ENCODE data around the gene IFNA6. TPM values are rescaled to one million over a fixed set of nuclear protein-coding genes. Genes with fewer than 3 reads are reported as not detected.
A peak's percentile ranks its signal among the peaks of the same experiment; 100 is the strongest.

The IFNA6 gene
- total RNA-seq, 2 donors from 2014 or later, result not detected

- Mint-ChIP-seq H3K36me3 (peaks cover 18 to 25% of the 10 kb centered on the region in 2 donors), H3K9me3 (no peaks in the 10 kb centered on the region), H3K27ac (peak overlapping the region in 1 of 2 donors; percentile 98)
- DNase-seq (ENCODE audit: low spot score in 2 of 2) (no peak), ATAC-seq (no peak)
These were observed 14.2 kb downstream of the IFNA6 start for GRCh38 chr9:21336457-21336856.

- H3K27ac Mint-ChIP-seq, result peak within 1 kb of the TSS; percentile 91 to 98
- ATAC-seq (peak; percentile 92), DNase-seq (ENCODE audit: low spot score in 2 of 2) (peak; percentile 79 to 89)
- H3K36me3 Mint-ChIP-seq, result peaks cover 18 to 25% of the 10 kb centered on the region in 2 donors
- H3K9me3 Mint-ChIP-seq, result no peaks in the 10 kb centered on the region
These were observed 15.7 kb downstream of the IFNA6 start, which contains the start of gene KLHL9 for GRCh38 chr9:21334701-21335632. Gene KLHL9, minus strand, starts transcription at chr9:21335404. Its CDS starts 545 bp downstream, at chr9:21334859.

GRCh38 chr9:21333226-21333625, 17.5 kb downstream of the IFNA6 start:
- H3K36me3 Mint-ChIP-seq, result peaks cover 18 to 25% of the 10 kb centered on the region in 2 donors
- peak overlapping the region in 1 of 2 donors; percentile 98 for H3K27ac Mint-ChIP-seq
- ATAC-seq (no peak), DNase-seq (ENCODE audit: low spot score in 2 of 2) (no peak)
- no peaks in the 10 kb centered on the region for H3K9me3 Mint-ChIP-seq

GRCh38 chr9:21331676-21332402, 18.8 kb downstream of the IFNA6 start:
- H3K36me3 Mint-ChIP-seq, result peaks cover 18 to 25% of the 10 kb centered on the region in 2 donors
- DNase-seq (ENCODE audit: low spot score in 2 of 2), result no peak
- no peaks in the 10 kb centered on the region for H3K9me3 Mint-ChIP-seq
- H3K27ac Mint-ChIP-seq, result no peak overlapping the region
- ATAC-seq, result no peak

- peak; percentile 72 for ATAC-seq
- DNase-seq (ENCODE audit: low spot score in 2 of 2), result no peak
- H3K36me3 Mint-ChIP-seq, result peaks cover 0 to 7% of the 10 kb centered on the region in 2 donors
These were observed 24.1 kb downstream of the IFNA6 start for GRCh38 chr9:21326526-21327139.

GRCh38 chr9:21324047-21324446, 26.6 kb downstream of the IFNA6 start:
- H3K9me3 Mint-ChIP-seq, result no peaks in the 10 kb centered on the region
- no peak for DNase-seq (ENCODE audit: low spot score in 2 of 2)
- no peak overlapping the region for H3K27ac Mint-ChIP-seq
- no peak for ATAC-seq
- H3K36me3 Mint-ChIP-seq, result peaks cover 0 to 7% of the 10 kb centered on the region in 2 donors

More at GRCh38 chr9:21326526-21327139, 24.1 kb downstream of the IFNA6 start:
- no peak overlapping the region for H3K27ac Mint-ChIP-seq
- H3K9me3 Mint-ChIP-seq, result no peaks in the 10 kb centered on the region

GRCh38 chr9:21322911-21323461, 27.7 kb downstream of the IFNA6 start:
- Mint-ChIP-seq H3K27ac (peak overlapping the region in 1 of 2 donors; percentile 20), H3K9me3 (no peaks in the 10 kb centered on the region), H3K36me3 (peaks cover 0 to 7% of the 10 kb centered on the region in 2 donors)
- ATAC-seq (no peak), DNase-seq (ENCODE audit: low spot score in 2 of 2) (no peak)

GRCh38 chr9:21320465-21320864, 30.2 kb downstream of the IFNA6 start:
- Mint-ChIP-seq H3K36me3 (peaks cover 0 to 7% of the 10 kb centered on the region in 2 donors), H3K9me3 (no peaks in the 10 kb centered on the region), H3K27ac (peak overlapping the region in 1 of 2 donors; percentile 45)
- DNase-seq (ENCODE audit: low spot score in 2 of 2) (no peak), ATAC-seq (no peak)

- ATAC-seq (peak; percentile 63 to 71), DNase-seq (ENCODE audit: low spot score in 2 of 2) (no peak)
- Mint-ChIP-seq H3K36me3 (peaks cover 0 to 5% of the 10 kb centered on the region in 2 donors), H3K27ac (peak overlapping the region in 1 of 2 donors; percentile 16), H3K9me3 (no peaks in the 10 kb centered on the region)
These were observed 32.4 kb downstream of the IFNA6 start for GRCh38 chr9:21317956-21318923.

GRCh38 chr9:21316860-21317259, 33.8 kb downstream of the IFNA6 start:
- Mint-ChIP-seq H3K27ac (no peak overlapping the region), H3K36me3 (no peaks in the 10 kb centered on the region), H3K9me3 (no peaks in the 10 kb centered on the region)
- ATAC-seq, result no peak
- DNase-seq (ENCODE audit: low spot score in 2 of 2), result no peak

GRCh38 chr9:21316032-21316842, 34.5 kb downstream of the IFNA6 start:
- H3K27ac Mint-ChIP-seq, result no peak overlapping the region
- H3K36me3 Mint-ChIP-seq, result no peaks in the 10 kb centered on the region
- no peak for ATAC-seq

GRCh38 chr9:21314152-21314551, 36.5 kb downstream of the IFNA6 start:
- ATAC-seq (no peak), DNase-seq (ENCODE audit: low spot score in 2 of 2) (no peak)
- Mint-ChIP-seq H3K36me3 (no peaks in the 10 kb centered on the region), H3K9me3 (no peaks in the 10 kb centered on the region), H3K27ac (no peak overlapping the region)

More at GRCh38 chr9:21316032-21316842, 34.5 kb downstream of the IFNA6 start:
- no peaks in the 10 kb centered on the region for H3K9me3 Mint-ChIP-seq
- DNase-seq (ENCODE audit: low spot score in 2 of 2), result no peak

GRCh38 chr9:21311889-21312288, 38.8 kb downstream of the IFNA6 start:
- ATAC-seq, result no peak
- no peaks in the 10 kb centered on the region for H3K36me3 Mint-ChIP-seq
- no peak for DNase-seq (ENCODE audit: low spot score in 2 of 2)
- no peak overlapping the region for H3K27ac Mint-ChIP-seq
- no peaks in the 10 kb centered on the region for H3K9me3 Mint-ChIP-seq

- H3K9me3 Mint-ChIP-seq, result no peaks in the 10 kb centered on the region
- peaks cover 0 to 5% of the 10 kb centered on the region in 2 donors for H3K36me3 Mint-ChIP-seq
- ATAC-seq, result no peak
- DNase-seq (ENCODE audit: low spot score in 2 of 2), result no peak
- H3K27ac Mint-ChIP-seq, result no peak within 1 kb of the TSS
These were observed 45.5 kb downstream of the IFNA6 start, which contains the start of gene IFNA5 for GRCh38 chr9:21305213-21305612. Gene IFNA5, minus strand, starts transcription at chr9:21305313. Its CDS starts 57 bp downstream, at chr9:21305256.
